ENCODE data around the gene DGKB.

DNA sequence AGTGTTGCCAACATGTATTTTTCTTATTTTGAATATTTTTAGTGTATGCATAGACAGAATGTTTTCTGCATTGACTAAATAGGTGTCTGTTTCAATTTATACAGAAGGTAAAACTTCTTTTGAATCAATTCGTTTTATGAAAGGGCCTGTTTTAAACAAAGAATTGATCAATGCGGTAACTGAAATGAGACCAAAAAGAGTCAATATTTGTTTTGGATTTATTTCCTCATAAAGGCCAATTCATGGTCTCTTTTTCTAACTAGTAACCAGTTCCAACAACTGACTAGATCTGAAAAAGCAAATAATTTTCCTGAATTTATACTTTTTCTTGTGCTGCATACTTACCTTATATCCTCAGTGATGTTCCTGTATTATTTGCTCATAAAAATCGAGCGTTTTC lies 320.5 kb downstream of the DGKB start:
- TF ChIP-seq, protein P1, sequence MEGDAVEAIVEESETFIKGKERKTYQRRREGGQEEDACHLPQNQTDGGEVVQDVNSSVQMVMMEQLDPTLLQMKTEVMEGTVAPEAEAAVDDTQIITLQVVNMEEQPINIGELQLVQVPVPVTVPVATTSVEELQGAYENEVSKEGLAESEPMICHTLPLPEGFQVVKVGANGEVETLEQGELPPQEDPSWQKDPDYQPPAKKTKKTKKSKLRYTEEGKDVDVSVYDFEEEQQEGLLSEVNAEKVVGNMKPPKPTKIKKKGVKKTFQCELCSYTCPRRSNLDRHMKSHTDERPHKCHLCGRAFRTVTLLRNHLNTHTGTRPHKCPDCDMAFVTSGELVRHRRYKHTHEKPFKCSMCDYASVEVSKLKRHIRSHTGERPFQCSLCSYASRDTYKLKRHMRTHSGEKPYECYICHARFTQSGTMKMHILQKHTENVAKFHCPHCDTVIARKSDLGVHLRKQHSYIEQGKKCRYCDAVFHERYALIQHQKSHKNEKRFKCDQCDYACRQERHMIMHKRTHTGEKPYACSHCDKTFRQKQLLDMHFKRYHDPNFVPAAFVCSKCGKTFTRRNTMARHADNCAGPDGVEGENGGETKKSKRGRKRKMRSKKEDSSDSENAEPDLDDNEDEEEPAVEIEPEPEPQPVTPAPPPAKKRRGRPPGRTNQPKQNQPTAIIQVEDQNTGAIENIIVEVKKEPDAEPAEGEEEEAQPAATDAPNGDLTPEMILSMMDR (IDR thresholded peaks at IDR 0.05) = no peak
- TF ChIP-seq POLR2A (IDR thresholded peaks at IDR 0.05) (no peak), EP300 (IDR thresholded peaks at IDR 0.05) (no peak), POLR2AphosphoS5 (IDR thresholded peaks at IDR 0.05) (no peak)

All from gastroesophageal sphincter (tissue), 3 donors.